IMR-90 (cell line): ENCODE results near the gene PSMB11. TPM values are rescaled to one million over a fixed set of nuclear protein-coding genes. Genes with fewer than 3 reads are reported as not detected.
A peak's percentile ranks its signal among the peaks of the same experiment; 100 is the strongest.

ENCODE experiments used
- ATAC-seq: fragments of 200-7000 bp; cut with Tn5 transposase; 2 replicates; pipeline ENCODE4 v1.9.1; 2020; ENCODE audit warnings: low read depth, mild to moderate bottlenecking, moderate library complexity
- BruUV-seq: library from RNA; stranded (reverse); fragments of 400-500 nt; replicated peaks from 2 replicates; lab custom pipeline; 2021; lab: Mats Ljungman, UMichigan
- CTCF ChIA-PET: fragments of 300-600 bp; formaldehyde crosslinking; extraction: SDS; loops from one replicate; lab custom pipeline; 2021; ENCODE audit warnings: antibody characterized with exemption; lab: Yijun Ruan, JAX
- POLR2A ChIA-PET: fragments of 300-600 bp; sonication (Branson Sonifier 250); formaldehyde crosslinking; loops from one replicate; lab custom pipeline; 2022; ENCODE audit warnings: antibody characterized with exemption; ENCODE audit not compliant: unreplicated experiment; lab: Charles Lee
- DNase-seq: peaks from one replicate; pipeline ENCODE4 v3.0.0; 2013
- H2AFZ ChIP-seq: replicated peaks from 2 replicates; pipeline ENCODE3; 2013; ENCODE audit warnings: low read length, mild to moderate bottlenecking; ENCODE audit not compliant: poor library complexity
- H2AK5ac ChIP-seq: 2 replicates; pipeline ENCODE4 v1.6.1; 2013; ENCODE audit warnings: low read depth, low read length, inconsistent platforms
- H2AK9ac ChIP-seq: replicated peaks from 2 replicates; pipeline ENCODE3; 2013; ENCODE audit warnings: mild to moderate bottlenecking, low read depth, low read length, moderate library complexity; ENCODE audit not compliant: poor library complexity
- H2BK120ac ChIP-seq: 2 replicates; pipeline ENCODE4 v1.6.1; 2013; ENCODE audit warnings: low read depth, low read length, inconsistent platforms
- H2BK15ac ChIP-seq: 3 replicates; pipeline ENCODE4 v1.6.1; 2013; ENCODE audit warnings: low read depth, low read length, inconsistent platforms
- H2BK20ac ChIP-seq: 2 replicates; pipeline ENCODE4 v1.6.1; 2013; ENCODE audit warnings: low read depth, mild to moderate bottlenecking, inconsistent platforms, low read length, moderate library complexity
- H2BK5ac ChIP-seq: 2 replicates; pipeline ENCODE4 v1.6.1; 2013; ENCODE audit warnings: mild to moderate bottlenecking, low read depth, low read length, inconsistent platforms; ENCODE audit not compliant: poor library complexity, severe bottlenecking
- H3K14ac ChIP-seq: replicated peaks from 2 replicates; pipeline ENCODE4 v1.6.1; 2013; ENCODE audit warnings: low read depth, low read length, inconsistent platforms
- H3K18ac ChIP-seq: 2 replicates; pipeline ENCODE4 v1.6.1; 2013; ENCODE audit warnings: low read depth, low read length, control low read depth
- H3K23ac ChIP-seq: 2 replicates; pipeline ENCODE4 v1.6.1; 2013; ENCODE audit warnings: low read depth, low read length, inconsistent platforms
- H3K27ac ChIP-seq: 2 replicates; pipeline ENCODE4 v1.5.1; 2013; ENCODE audit warnings: mild to moderate bottlenecking, control low read depth, low read length; ENCODE audit not compliant: insufficient read depth
- H3K27me3 ChIP-seq: 2 replicates; pipeline ENCODE4 v1.6.1; 2013; ENCODE audit warnings: low read length; ENCODE audit not compliant: control insufficient read depth, insufficient read depth
- H3K36me3 ChIP-seq: 2 replicates; pipeline ENCODE4 v1.6.1; 2013; ENCODE audit warnings: low read length, mixed read lengths; ENCODE audit not compliant: control insufficient read depth, insufficient read depth
- H3K4ac ChIP-seq: 2 replicates; pipeline ENCODE4 v1.6.1; 2013; ENCODE audit warnings: low read depth, low read length, inconsistent platforms
- H3K4me1 ChIP-seq: 2 replicates; pipeline ENCODE4 v1.6.1; 2013; ENCODE audit warnings: low read length, mixed read lengths; ENCODE audit not compliant: control insufficient read depth, insufficient read depth
- H3K4me2 ChIP-seq: 2 replicates; pipeline ENCODE4 v1.6.1; 2013; ENCODE audit warnings: low read depth, mild to moderate bottlenecking, control low read depth, low read length, moderate library complexity
- H3K4me3 ChIP-seq: 2 replicates; pipeline ENCODE4 v1.5.1; 2013; ENCODE audit warnings: low read depth, mild to moderate bottlenecking, control low read depth, low read length, moderate library complexity; ENCODE audit not compliant: insufficient read depth
- H3K56ac ChIP-seq: 2 replicates; pipeline ENCODE4 v1.6.1; 2013; ENCODE audit warnings: low read length, inconsistent platforms; ENCODE audit not compliant: insufficient read depth; ENCODE audit errors: extremely low read depth
- H3K79me1 ChIP-seq, 2 experiments: 2 replicates each; pipeline ENCODE4 v1.6.1; 2013; ENCODE audit warnings: low read length in 2 of 2, inconsistent platforms in 1 of 2, low read depth in 1 of 2
- H3K9ac ChIP-seq: 2 replicates; pipeline ENCODE4 v1.6.1; 2013; ENCODE audit warnings: low read depth, low read length, control low read depth
- H3K9me1 ChIP-seq: 2 replicates; pipeline ENCODE4 v1.6.1; 2013; ENCODE audit warnings: low read length, inconsistent platforms; ENCODE audit not compliant: insufficient read depth
- H3K9me3 ChIP-seq: 2 replicates; pipeline ENCODE4 v1.6.1; 2013; ENCODE audit warnings: low read length; ENCODE audit not compliant: control insufficient read depth, insufficient read depth
- H4K20me1 ChIP-seq: 2 replicates; pipeline ENCODE4 v1.6.1; 2013; ENCODE audit warnings: low read length, inconsistent platforms; ENCODE audit not compliant: insufficient read depth
- H4K5ac ChIP-seq: 2 replicates; pipeline ENCODE4 v1.6.1; 2013; ENCODE audit warnings: mild to moderate bottlenecking, low read depth, low read length, control low read depth
- H4K8ac ChIP-seq, 2 experiments: 2 replicates each; pipeline ENCODE4 v1.6.1; 2013; ENCODE audit warnings: low read depth in 2 of 2, low read length in 2 of 2, control low read depth in 1 of 2, inconsistent platforms in 1 of 2
- H4K91ac ChIP-seq: 2 replicates; pipeline ENCODE4 v1.6.1; 2013; ENCODE audit warnings: low read depth, low read length, inconsistent platforms; ENCODE audit not compliant: insufficient read depth
- MAFK ChIP-seq: IDR thresholded peaks from 2 replicates; pipeline ENCODE4 v1.6.1; 2012; ENCODE audit warnings: low read depth, low read length, improper control_type of control experiment
- NFE2L2 ChIP-seq: fragments of 150-350 bp; IDR thresholded peaks from 2 replicates; pipeline ENCODE4 v1.6.1; 2016; ENCODE audit warnings: low read depth, mild to moderate bottlenecking, low read length
- WGBS, 2 experiments: methylation state at CpG; one replicate each; pipeline versions ENCODE4 v1.1.5 to v1.1.7; 2013; ENCODE audit warnings: missing lambda C conversion rate in 2 of 2; ENCODE audit not compliant: insufficient read length in 1 of 2; ENCODE audit errors: extremely low coverage in 2 of 2; 5-methylcytosine and 5-hydroxymethylcytosine counted together
- dilution Hi-C: fragments of 300-500 bp; cut with HindIII; formaldehyde crosslinking; loops from one replicate; pipeline ENCODE4 v1.14.3; 2018; ENCODE audit warnings: low sequenced_read_pairs; ENCODE audit not compliant: unreplicated experiment
- in situ Hi-C: fragments of 300-500 bp; cut with MboI; formaldehyde crosslinking; loops from 3 replicates; pipeline ENCODE4 v1.14.3; 2019; ENCODE audit warnings: low sequenced_read_pairs, inconsistent platforms, mixed read lengths
- intact Hi-C: fragments of 100-400 bp; cut with micrococcal nuclease; formaldehyde crosslinking; loops from 2 replicates; pipeline ENCODE4 v1.10.0; 2022
- polyA plus RNA-seq, 3 experiments: library from polyadenylated mRNA; depleted of rRNA; stranded (reverse); fragments of >200 nt; gene quantifications; 2 replicates each; pipeline ENCODE4 v1.2.3, GENCODE V29; 2012; ENCODE audit warnings: low replicate concordance in 1 of 3
- total RNA-seq: library from RNA; depleted of rRNA; stranded (reverse); fragments of >200 nt; gene quantifications from 2 replicates; pipeline ENCODE4 v1.2.3, GENCODE V29; 2012

The PSMB11 gene
- total and polyA plus RNA-seq, 2 of the 4 experiments (the other 2 are of a cell fraction), result not detected

DNA sequence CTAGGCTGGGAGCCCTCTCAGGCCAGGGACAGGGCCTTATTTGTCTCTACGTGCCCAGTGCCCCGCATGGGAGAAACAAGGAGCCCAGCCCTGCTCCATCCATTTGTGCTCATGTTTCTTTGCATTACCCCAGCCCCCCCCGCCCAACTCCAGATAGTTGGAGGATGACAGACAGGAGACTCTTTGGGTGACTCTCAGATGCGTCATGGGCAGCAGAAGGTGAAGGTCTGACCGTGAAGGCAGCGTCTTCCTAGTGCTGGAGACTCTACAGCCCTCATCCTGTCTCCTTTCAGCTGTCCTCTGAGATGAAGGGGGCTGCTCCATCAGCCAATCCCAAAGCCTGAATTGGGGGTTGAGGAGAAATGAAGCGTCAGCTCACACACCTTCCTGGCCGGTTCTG is 283 bp upstream of the PSMB11 start:
- Histone ChIP-seq H3K4me1 (peaks cover 2% of the 10 kb centered on the region; the same call in 1 of the 2 replicates), H3K4me2 (no peak overlapping the region), H3K56ac (no peak overlapping the region), H4K20me1 (no peaks in the 10 kb centered on the region), H3K14ac (peak overlapping the region; percentile 19; the same call in 1 of the 2 replicates), H2AK5ac (peak overlapping the region; percentile 70; the same call in 1 of the 2 replicates), H3K18ac (peak overlapping the region; percentile 60; the same call in 1 of the 2 replicates), H2AFZ (peak overlapping the region; percentile 75), H4K8ac (peak overlapping the region in 1 of 2 experiments; percentile 69; a peak in 2 of 4 replicates), H2BK15ac (peak overlapping the region; percentile 48; the same call in 1 of the 3 replicates), H3K27me3 (no peaks in the 10 kb centered on the region), H3K9me1 (peaks cover 9% of the 10 kb centered on the region), H3K27ac (no peak overlapping the region), H3K4me3 (no peak overlapping the region), H4K5ac (no peak overlapping the region; the same call in 1 of the 2 replicates), H3K79me1 (no peaks in the 10 kb centered on the region), H2BK5ac (peak overlapping the region; percentile 80), H3K36me3 (no peaks in the 10 kb centered on the region), H3K9me3 (no peaks in the 10 kb centered on the region), H3K23ac (peak overlapping the region; percentile 77), H2BK20ac (peak overlapping the region; percentile 69), H3K4ac (peak overlapping the region; percentile 82; the same call in 1 of the 2 replicates), H2BK120ac (peak overlapping the region; percentile 85), H3K9ac (no peak overlapping the region), H4K91ac (peak overlapping the region; percentile 64), H2AK9ac (no peak overlapping the region)
- no CpG with 5 or more reads among the region's 8 CpGs for WGBS, 2 experiments
- ChIA-PET POLR2A (no interaction called here), CTCF (interaction anchor here (1.5 kb wide), 1 partner anchor 16 kb away, joined by 4 read pairs; no protein-coding TSS in a partner anchor)
- dilution Hi-C loops (no loop called here), intact Hi-C loops (no loop called here), in situ Hi-C loops (no loop called here)
- DNase-seq, result peak; percentile 68
- peak; percentile 71 for ATAC-seq
- no peak for TF ChIP-seq MAFK
- TF ChIP-seq NFE2L2, result no peak
- no TSS peak for BruUV-seq
